SKM-1 (cell line): ENCODE data around the gene KCNMA1.
"Not testable (repeated sequence)": the region's sequence is repeated elsewhere in the genome, so short reads cannot be mapped to it uniquely, and the experiment has no call there.

ENCODE experiments used
- DNase-seq: peaks from one replicate; lab custom pipeline; 2025; ENCODE audit not compliant: unreplicated experiment; lab: John Stamatoyannopoulos, UW

Gene KCNMA1

DNA sequence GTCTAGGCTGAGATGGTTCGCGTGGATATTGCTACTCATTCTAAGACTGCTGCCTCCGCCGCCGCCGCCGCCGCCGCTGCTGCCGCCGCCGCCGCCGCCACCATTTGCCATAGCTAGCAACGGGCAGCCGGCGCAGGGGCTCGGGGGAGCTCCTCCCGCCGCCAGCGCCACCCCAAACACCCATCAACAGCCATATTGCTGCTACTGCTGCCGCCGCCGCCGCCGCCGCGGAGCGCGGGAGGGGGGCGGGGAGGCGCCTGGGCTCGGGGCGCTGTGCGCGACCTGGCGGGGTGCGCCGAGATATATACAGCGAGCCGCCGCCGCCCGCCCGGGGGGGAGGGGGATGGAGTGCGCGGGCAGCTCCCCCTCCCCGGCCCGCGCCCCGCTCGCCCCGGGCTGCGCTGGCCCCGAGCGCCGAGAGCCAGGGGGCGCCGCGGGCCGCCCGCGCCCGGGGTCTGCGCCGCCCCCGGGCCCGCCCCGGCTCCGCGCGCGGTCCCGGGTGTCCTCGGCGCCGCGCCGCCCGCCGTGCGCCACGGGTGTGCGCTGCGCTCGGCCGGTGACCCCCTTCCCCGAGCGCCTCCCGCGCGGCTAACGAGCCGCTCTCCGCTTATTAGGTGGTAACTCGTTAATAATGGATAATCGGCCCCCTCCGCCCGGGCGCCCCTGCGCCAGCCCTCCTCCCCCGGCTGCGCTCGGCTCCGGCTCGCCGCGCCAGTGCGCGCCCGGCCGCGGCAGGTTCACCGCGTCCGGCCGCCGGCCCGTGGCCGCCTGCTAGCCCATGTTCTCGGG, at the start of gene KCNMA1:
KCNMA1 (minus strand) TSS at position 277 of the 789 bp plus-strand sequence.
- no peak for DNase-seq

DNA sequence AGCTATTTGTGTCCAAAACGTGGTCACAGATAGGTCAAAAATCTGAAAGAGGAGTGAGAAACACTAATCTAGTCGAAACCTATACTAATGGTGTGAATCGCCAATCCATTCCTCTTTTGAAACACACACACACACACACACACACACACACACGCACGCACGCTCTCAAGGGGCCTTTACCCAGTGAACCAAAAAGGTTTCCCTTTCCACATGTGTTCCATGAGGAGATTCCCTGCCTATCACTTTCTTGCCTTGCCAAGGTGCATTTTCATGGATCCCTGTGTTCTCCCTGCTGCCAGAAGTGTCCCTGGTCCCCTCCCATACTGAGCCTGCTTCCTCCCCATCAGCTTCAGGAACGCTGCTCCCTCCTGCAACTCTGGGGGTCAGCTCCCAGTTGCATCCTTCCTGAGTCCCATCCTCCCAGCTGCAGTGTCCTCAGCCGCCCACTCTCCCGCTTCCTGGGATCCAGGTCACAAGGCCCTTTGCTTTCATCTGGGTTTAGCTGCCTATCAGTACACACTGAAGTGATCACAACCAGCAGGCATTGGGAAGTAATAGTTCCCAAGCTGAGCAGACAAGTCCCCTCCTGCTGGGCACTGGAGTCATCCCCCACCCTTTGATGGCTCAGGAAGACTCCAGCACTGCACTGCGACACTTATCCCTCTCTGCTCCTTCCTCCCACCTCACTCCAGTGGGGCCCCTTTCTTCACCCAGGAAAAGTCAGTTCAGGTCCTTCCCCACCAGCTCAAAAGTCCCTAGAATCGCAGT, 49.2 kb upstream of the KCNMA1 start:
- no peak for DNase-seq

DNA sequence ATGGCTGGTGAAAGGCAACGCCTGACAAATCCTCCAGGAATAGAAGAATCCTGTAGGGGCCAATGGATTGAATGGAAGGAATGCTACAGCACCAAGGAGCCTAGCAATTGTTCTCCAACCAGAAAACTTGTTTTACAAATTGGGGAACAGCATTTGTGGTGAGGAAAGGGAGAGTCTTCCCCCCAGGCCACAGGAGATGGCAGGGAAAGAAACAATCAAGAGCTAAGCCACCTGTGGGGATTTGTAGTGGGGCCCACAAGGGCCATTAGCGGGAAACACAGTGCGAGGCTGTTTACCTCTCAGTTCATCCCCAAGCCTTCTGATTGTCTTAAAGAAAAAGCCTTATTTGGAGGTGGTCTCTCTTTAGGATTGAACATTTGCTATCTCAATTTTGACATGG, 48.5 kb upstream of the KCNMA1 start:
- no peak for DNase-seq

DNA sequence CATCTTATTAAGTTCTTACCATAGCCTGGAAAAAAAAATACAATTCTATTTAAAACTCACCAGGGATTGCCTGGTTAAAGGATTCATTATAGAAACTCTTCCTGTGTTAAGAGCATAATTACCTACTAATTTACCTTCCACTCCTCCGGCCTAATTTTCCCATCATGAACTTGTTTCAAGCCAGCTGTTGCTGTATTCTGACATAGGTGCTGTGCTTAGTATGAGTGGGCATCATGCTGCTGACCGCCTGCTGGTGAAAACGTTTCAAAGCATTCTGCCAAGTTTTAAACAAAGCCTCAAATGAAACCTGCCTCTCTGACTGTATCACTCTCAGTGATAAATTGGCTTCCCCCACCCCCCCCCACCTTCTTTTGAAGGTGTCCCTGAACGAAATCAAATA, 47.8 kb upstream of the KCNMA1 start:
- no peak for DNase-seq

DNA sequence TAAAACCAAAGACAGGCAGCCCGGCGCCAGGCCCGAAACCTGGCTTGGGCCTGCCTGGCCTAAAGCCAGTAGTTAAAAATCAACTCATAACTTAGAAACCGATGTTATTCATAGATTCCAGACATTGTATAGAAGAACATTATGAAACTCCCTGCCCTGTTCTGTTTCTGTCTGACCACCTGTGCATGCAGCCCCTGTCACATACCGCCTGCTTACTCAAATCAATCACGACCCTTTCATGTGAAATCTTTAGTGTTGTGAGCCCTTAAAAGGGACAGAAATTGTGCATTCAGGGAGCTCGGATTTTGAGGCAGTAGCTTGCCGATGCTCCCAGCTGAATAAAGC, 45.5 kb upstream of the KCNMA1 start:
- not testable (repeated sequence) for DNase-seq

DNA sequence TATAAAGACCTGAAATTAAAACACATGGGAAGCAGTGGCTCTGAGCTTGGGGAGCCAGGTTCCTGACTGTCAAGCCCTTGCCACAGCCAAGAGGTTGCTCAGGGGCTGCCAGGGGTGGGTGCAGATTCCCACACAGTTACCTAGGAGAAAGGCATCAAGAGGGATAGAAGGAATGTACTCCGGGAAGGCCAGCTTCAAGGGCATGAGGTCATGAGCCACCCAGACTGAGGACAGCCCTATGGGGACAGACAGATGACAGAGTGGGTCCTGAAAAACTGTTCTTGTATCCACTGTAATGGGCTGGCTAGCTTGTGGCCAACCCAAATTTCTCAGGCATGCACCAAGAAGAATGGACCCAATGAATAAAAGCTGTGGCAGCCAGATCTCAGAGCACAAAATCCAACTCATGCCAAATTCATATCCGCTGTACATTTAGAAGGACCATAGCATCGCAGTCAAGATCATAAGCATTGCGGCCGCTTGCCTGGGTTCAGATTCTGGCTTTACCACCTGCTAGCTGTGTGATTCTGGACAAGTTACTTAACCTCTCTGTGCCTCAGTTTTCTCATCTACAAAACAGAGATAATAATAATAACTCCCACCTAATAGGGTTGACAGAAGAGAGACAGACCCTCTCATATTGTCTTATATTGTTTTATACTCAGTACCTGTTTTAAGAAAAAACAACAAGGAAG, 44.9 kb upstream of the KCNMA1 start:
- DNase-seq, result no peak

DNA sequence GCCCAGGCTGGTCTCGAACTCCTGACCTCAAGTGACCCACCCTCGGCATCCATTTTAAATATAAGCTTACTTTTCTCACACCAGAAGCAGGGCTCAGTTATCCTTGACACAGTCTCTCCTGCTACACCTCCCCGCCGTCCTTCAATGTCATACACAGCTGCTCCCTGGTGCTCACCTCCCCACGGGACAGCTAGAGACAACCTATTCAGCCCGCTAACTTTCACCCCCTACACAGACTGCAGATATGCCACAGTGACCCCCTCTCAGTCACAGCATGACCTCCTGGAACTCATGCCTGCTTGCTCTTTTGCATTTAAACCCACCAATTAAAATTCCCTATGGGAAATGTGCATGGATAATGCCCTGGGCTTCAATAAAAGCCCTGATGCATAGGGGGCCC, 44.2 kb upstream of the KCNMA1 start:
- no peak for DNase-seq

DNA sequence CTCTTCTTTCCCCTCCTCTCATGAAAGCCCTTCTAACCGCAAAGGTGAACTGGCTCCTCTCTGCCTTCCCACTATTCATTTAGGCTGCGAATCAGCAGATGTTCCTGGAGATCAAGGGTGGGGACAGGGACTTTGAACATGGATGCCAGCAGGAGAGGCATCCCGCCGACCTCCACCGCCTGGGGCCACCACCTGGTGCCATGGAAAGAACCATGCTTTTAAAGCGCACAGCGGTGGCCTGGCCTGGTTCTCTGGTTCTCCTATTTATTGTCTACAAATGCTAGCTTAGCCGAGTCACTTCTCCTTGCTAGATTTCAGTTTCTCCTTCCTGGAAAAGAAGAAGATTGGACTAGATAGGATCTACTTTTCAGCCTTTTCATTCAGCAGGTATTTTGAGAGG, 43.2 kb upstream of the KCNMA1 start:
- no peak for DNase-seq

DNA sequence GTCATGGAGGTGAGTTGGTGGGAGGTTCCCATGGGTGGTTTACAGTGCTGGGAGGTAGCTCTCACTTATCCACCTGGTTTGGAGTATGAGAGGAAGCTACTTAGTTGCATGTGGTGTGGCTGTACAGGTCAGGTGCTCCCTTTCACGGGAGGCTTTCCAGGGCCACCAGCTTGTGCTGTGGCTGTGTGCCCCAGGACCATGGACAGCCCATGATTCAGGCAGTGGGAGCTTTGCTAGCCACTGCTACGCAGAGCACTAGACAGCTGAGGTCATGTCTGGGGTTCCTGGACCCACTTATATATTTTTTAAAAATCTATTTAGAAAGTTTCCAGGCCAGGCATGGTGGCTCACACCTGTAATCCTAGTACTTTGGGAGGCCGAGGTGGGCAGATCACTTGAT, 42.5 kb upstream of the KCNMA1 start:
- DNase-seq, result no peak

DNA sequence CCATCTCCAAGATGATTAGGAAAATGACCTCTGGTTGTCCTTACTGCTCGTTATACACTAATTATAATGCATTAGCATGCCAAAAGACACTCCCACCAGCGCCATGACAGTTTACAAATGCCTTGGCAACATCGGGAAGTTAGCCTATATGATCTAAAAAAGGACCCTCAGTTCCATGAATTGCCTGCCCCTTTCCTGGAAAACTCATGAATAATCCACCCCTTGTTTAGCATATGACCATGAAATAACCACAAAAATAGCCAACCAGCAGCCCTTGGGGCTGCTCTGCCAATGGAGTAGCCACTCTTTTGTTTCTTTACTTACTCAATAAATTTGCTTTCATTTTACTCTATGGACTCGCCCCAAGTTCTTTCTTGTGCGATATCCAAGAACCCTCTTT, 41.6 kb upstream of the KCNMA1 start:
- DNase-seq, result no peak

DNA sequence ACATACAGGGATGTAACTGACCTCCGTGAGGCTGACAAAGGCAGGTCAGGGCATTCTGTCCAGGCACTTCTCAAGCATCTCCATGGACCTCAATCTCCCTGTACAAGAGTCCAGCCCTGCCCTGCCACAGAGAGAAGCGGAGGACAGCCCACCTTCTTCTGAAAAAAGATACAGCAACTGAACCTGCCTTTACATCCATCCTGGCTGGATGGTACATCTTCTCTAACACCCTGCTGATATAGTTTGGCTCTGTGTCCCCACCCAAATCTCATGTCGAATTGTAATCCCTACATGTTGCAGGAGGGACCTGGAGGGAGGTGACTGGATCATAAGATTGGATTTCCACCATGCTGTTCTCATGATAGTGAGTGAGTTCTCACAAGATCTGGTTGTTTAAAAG, 40.5 kb upstream of the KCNMA1 start:
- DNase-seq, result no peak

DNA sequence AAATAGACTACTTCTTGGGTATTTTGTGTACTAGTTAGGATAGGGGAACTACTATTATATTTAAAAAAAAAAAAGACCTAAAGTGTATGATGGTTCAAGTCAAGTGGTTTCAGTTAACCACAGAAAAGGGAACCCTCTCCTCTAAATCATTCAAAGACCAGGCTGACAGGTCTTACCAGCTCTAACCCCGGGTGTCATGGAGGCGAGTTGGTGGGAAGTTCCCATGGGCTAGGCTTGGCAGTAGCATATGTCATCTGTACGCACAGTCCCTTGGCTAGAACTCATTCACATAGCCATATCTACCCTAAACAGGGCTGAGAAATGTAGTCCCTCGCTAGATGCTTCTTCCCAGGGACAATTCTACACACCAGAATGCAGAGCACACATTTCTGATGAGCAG, 37.7 kb upstream of the KCNMA1 start:
- DNase-seq, result no peak

DNA sequence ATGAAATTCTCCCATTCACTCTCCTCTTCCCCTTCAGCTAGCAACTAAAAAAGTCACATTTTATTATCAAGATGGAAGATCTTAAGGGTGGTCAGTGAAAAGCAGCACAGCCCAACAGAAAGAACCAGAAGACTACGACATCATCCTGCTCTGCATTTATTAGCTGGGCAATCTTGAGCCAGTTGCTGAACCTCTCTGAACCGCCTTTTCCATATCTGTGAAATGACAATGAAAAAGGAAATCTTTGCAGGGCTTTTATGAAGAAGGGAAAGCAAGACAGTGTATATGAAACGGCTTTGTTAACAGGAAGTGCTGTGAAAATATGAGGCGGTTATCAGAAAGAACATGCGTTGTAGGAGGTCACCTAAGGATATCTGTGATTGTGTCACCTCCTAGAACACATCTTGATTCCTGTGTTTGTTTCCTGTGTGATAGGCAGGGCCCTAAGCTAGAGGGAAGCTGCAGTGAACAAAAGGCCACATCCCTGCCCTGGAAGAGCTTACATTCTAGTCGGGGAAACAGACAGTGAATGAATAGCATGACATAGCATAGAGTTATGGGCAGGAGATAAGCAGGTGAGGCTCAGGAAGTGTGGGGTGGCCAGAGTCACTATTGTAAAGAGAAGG, 36.0 kb upstream of the KCNMA1 start:
- DNase-seq, result no peak

DNA sequence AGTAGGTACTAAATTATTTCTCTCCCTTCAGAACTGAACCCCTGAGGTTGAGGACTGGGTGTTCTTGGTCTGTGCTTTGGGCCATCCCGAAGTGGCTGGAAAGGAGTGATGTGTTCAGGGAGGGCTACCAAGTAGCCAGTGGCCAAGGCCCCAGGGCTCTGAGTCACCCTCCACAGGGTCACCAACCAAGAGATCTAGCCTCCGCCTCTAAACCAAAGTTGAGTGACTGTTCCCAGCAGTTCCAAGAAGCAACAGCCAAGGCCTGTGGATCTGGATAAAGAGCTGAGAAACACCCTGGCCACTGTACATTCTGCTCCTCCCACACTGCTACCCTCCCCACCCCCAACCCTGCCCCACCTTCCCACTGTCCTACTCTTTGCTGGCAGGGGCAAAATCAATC, 35.5 kb upstream of the KCNMA1 start:
- DNase-seq, result no peak

DNA sequence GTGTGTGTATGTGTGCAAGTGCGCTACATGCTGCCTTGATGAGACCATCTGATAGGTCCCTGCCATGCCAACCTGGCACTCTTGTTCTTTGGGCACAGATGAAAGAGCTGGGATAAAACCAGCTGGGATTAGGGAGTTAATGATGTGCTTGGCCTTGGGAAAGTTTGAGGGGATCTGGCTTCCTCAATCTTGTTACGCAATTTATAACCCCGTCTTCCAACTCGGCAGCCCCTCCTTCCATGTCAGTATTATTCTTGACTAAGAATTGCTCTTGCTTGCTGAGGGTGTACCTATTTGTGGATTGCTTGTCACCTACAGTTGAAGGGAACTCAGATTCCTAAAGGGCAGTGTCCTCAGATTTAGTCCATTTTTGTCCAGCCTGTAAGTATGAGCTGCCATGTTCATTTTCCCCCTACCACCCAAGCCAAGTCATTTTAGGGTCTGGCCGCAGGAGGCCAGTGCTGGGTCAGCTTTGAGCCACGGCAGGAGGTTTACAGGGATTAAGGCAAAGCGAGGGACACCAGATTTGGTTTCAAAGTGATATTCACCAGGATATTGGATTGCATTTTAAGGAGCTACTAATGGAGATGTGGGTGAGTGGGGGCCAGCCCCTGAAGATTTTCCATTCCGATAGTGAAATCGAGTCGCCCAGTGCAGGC, 34.1 kb upstream of the KCNMA1 start:
- no peak for DNase-seq

DNA sequence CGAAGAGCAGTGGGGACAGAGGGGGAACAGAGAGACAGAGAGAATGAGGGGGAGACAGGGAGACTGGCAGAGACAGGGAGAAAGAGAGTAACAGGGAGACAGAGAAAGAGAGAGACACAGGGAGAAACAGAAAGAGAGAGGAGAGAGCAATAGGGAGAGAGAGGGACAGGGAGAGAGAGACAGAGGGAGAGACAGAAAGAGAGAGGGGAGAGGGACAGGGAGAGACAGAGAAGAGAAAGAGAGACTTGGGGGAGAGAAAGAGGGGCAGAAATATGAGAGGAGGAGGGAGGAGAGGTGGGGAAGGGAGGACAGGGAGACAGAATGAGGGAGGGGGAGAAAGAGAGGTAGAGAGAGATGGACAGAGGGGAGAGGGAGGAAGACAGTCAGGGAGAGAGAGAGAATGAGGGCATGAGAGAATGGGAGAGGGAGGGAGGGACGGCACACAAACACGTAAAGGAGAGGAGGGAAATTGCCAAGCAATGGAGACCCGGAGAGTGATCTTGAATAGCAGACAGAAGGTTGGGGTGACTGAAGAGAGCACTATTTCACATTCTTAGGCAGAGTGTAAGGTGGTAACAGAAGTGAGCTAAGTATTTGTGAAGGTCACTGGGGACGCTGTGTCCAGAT, 33.3 kb upstream of the KCNMA1 start:
- DNase-seq, result no peak

DNA sequence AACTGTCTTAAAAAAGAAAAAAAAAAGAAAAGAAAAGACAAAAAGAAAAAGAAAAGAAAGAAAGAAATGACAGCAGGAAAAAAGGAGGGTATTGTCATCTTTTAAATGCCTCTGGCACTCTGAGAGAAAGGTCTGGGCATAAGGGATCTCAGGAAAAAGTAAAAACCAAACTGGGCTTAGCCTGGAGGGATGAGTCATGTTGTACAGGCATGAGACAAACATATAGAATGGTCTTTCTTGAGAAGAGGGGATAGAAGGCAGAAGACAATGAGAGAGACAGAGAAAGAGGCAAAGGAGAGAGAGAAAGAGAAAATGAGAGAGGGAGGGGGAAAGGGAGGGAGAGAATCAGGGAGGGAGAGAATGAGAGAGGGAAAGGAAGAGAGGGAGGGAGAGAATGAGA, 32.3 kb upstream of the KCNMA1 start:
- no peak for DNase-seq

DNA sequence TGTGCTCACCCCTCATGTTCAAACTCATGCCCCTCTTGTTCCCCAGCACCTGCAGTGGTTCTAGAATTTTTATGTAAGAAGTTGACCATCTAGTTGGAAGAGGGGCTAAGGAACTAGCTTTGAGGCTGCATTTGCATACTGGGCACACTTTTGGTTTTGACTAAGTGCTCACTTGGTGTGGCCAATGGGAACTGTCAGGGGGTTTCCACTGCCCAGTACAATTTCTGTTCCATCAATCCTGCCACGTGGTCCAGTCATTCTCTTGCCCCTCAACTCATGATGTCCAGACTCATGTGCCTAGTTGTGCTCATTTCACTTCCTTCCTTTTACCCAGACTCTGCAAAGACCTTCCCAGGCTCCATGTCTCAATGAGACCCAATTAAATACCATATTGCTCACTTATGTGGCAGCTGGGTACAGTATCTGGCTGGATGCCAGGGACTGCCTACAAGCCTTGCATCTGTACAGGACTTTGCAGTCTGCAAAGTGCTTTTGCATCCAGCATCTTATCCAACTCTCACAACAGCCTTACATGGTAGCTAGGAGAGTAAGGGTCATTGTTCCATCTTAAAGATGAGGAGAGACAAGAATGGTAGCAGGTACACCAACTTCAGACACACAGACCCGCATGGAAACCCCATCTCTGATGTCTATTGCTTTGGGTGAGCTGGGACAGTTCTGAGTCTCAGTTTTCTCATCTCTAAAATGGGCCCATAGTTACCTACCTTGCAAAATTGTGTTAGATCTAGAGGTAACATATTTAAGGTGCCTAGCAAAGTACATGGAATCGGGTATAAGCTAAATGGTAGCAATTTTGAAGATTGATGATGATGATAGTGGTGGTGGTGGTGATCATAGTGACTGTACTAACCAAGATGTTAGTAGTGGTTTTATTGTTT, 30.1 kb upstream of the KCNMA1 start:
- DNase-seq, result no peak

DNA sequence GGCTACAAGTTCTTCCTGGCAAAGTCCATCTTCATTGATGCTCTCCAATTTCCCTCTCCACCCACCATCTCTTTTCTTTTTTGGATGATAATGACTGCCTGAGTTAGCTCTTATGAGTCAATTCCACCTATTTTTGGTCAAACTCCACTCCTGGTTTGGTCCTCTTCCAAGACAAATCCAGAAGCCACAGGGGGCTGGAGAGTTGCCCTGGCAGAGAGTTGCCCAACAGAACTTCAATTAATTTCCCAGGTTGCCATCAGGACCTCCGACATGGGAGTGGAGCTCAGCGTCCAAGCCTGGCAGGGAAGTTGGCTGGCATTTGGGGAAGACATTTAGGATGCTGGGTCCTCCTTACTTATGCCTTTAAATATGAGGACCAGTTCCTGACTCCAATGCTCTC, 29.2 kb upstream of the KCNMA1 start:
- no peak for DNase-seq

DNA sequence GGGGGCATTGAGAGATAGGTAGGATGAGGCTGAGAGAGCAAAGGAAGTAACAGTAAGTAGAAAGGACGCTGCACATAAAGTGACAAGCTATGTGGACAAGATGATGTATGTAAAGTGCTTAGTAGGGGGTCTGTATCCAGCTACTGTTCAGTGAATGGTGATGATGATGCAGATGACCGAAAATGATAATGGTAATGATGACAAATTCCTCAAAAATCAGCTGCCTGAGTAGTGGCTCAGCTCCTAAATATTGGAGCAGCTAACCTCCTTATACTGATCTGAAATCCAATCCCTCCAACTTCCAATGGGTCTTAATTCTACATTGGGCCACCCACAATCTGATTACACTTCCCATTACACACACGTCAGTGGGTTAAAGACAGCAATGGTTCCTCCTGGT, 27.1 kb upstream of the KCNMA1 start:
- DNase-seq, result no peak
